ENCODE results near the gene HDAC8. TPM values are rescaled to one million over a fixed set of nuclear protein-coding genes. Genes with fewer than 3 reads are reported as not detected.
A peak's percentile ranks its signal among the peaks of the same experiment; 100 is the strongest.

HDAC8 gene
- total and polyA plus RNA-seq, 2 donors from 2014 or later, result 32.9 to 38.4 TPM

DNA sequence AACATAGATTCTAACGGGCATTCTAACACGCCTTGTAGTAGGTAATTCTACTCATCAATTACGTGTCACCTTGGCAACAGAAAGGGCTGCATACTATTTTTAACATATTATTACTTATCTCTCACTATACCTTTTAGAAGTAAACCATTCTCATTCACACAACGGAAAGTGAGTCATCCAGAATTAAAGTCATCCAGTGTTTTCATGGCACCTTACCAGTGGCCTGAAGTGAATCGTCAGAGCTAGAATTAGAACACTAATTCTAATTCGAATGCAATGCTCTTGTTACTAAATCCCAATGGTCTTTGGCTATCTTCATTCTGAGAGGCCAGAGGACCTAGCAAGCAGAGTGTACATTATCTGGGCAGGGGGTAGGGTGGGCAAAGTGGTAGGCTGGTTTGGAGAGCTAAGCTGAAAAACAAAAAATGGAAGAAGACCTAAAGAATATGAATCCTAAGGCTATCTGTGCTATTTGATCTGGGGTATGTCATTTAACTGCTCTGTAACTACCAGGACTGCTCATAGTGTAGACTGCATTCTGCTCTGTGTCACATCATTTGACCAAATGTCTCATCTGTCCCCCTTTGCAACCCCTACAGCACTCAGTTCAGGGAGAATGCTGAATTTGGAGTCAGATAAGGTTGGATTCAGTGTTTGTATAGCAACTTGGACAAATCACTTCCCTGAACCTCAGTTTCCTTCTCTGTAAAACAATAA, 96.5 kb downstream of the HDAC8 start:
- Histone ChIP-seq H3K36me3 (ENCODE audit: control insufficient read depth in 2 of 3, insufficient read depth in 3 of 3, low read length in 3 of 3) (no peaks in the 10 kb centered on the region), H3K4me3 (ENCODE audit: low read length in 3 of 3) (no peak overlapping the region), H3K27ac (ENCODE audit: low read depth in 2 of 2, low read length in 2 of 2) (no peak overlapping the region), H3K27me3 (ENCODE audit: control insufficient read depth, insufficient read depth, low read length) (no peaks in the 10 kb centered on the region), H3K9me3 (ENCODE audit: control insufficient read depth in 2 of 3, insufficient read depth in 1 of 3, low read length in 3 of 3) (no peaks in the 10 kb centered on the region), H3K4me1 (ENCODE audit: control insufficient read depth in 2 of 3, insufficient read depth in 2 of 3, low read depth in 1 of 3, low read length in 3 of 3) (no peaks in the 10 kb centered on the region), H3K9ac (ENCODE audit: low read length in 3 of 3) (no peak overlapping the region)
- FAIRE-seq (no peak), DNase-seq (no peak)
- TF ChIP-seq, protein P1, sequence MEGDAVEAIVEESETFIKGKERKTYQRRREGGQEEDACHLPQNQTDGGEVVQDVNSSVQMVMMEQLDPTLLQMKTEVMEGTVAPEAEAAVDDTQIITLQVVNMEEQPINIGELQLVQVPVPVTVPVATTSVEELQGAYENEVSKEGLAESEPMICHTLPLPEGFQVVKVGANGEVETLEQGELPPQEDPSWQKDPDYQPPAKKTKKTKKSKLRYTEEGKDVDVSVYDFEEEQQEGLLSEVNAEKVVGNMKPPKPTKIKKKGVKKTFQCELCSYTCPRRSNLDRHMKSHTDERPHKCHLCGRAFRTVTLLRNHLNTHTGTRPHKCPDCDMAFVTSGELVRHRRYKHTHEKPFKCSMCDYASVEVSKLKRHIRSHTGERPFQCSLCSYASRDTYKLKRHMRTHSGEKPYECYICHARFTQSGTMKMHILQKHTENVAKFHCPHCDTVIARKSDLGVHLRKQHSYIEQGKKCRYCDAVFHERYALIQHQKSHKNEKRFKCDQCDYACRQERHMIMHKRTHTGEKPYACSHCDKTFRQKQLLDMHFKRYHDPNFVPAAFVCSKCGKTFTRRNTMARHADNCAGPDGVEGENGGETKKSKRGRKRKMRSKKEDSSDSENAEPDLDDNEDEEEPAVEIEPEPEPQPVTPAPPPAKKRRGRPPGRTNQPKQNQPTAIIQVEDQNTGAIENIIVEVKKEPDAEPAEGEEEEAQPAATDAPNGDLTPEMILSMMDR (IDR thresholded peaks at IDR 0.05; ENCODE audit: borderline replicate concordance, extremely low read depth, insufficient read depth), result no peak
- intact Hi-C loops (cut with DNase I), result no loop called here

DNA sequence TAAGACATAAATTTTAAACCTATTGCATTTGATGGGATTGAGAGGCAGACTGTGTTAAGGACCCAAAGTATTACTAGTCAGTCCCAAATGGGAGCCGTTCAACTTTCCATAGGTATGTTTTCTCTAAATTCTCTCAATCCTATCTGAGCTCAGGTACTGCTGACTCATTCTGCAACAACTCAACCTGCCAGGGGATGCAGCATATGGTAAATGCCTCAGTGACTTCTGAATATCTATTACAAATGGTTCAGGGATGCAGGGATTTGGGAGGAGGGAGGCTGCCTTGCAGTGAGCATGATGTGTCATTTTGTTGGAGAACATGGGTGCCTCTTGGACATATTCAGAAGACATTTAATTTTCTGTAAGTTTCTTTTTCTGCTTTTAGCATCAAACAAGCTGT, 97.3 kb downstream of the HDAC8 start:
- Histone ChIP-seq H3K27me3 (ENCODE audit: control insufficient read depth, insufficient read depth, low read length) (no peaks in the 10 kb centered on the region), H3K9me3 (ENCODE audit: control insufficient read depth in 2 of 3, insufficient read depth in 1 of 3, low read length in 3 of 3) (no peaks in the 10 kb centered on the region), H3K4me1 (ENCODE audit: control insufficient read depth in 2 of 3, insufficient read depth in 2 of 3, low read depth in 1 of 3, low read length in 3 of 3) (no peaks in the 10 kb centered on the region), H3K9ac (ENCODE audit: low read length in 3 of 3) (no peak overlapping the region), H3K36me3 (ENCODE audit: control insufficient read depth in 2 of 3, insufficient read depth in 3 of 3, low read length in 3 of 3) (no peaks in the 10 kb centered on the region), H3K27ac (ENCODE audit: low read depth in 2 of 2, low read length in 2 of 2) (no peak overlapping the region), H3K4me3 (ENCODE audit: low read length in 3 of 3) (no peak overlapping the region)
- TF ChIP-seq, protein P1 (IDR thresholded peaks at IDR 0.05; ENCODE audit: borderline replicate concordance, extremely low read depth, insufficient read depth), result no peak
- intact Hi-C loops (cut with DNase I), result no loop called here
- DNase-seq (peak in 2 of 5 donors; percentile 1 to 5), FAIRE-seq (no peak)

DNA sequence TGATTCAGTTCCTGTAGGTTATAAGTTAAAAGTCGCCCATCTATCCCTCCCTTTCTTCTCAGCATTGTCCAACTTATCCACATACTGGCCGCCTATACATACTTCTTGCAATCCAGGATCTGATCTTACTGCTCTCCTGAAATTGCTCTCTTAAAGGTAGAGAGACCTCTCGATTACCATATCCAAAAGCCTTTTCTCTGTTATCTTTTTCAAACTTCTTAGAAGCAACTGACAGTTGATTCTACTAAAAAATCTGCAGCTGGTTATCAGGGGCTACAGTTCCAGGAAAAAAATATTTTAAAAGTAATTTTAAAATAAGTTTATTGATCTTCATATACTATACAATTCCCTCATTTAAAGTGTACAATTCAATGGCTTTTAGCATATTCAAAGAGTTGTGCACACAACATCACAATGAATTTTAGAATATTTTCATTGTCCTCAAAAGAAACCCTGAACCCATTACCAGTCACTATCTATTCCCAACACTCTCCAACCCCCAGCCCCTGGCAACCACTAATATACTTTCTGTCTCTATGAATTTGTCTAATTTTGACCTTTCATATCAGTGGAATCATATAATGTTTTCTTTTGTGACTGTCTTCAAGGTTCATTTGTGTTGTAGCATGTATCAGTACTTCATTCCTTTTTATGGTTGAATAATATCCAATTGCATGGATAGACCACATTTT, 102.0 kb downstream of the HDAC8 start:
- intact Hi-C loops (cut with DNase I), result no loop called here
- Histone ChIP-seq H3K27me3 (ENCODE audit: control insufficient read depth, insufficient read depth, low read length) (no peaks in the 10 kb centered on the region), H3K9me3 (ENCODE audit: control insufficient read depth in 2 of 3, insufficient read depth in 1 of 3, low read length in 3 of 3) (no peaks in the 10 kb centered on the region), H3K4me1 (ENCODE audit: control insufficient read depth in 2 of 3, insufficient read depth in 2 of 3, low read depth in 1 of 3, low read length in 3 of 3) (no peaks in the 10 kb centered on the region), H3K36me3 (ENCODE audit: control insufficient read depth in 2 of 3, insufficient read depth in 3 of 3, low read length in 3 of 3) (no peaks in the 10 kb centered on the region), H3K9ac (ENCODE audit: low read length in 3 of 3) (no peak overlapping the region), H3K4me3 (ENCODE audit: low read length in 3 of 3) (no peak overlapping the region), H3K27ac (ENCODE audit: low read depth in 2 of 2, low read length in 2 of 2) (no peak overlapping the region)
- TF ChIP-seq, protein P1 (IDR thresholded peaks at IDR 0.05; ENCODE audit: borderline replicate concordance, extremely low read depth, insufficient read depth), result no peak
- DNase-seq, result no peak
- no peak for FAIRE-seq
